Hepatocyte (in vitro differentiated cells): Measurements from ENCODE around the gene C20orf96.
"Not testable (repeated sequence)": the region's sequence is repeated elsewhere in the genome, so short reads cannot be mapped to it uniquely, and the experiment has no call there.

Experiments
- CTCF ChIP-seq: fragments of 200-600 bp; sonication (generic); IDR thresholded peaks from 2 replicates; pipeline ENCODE4 v1.5.1; 2016; ENCODE audit warnings: antibody characterized with exemption, mild to moderate bottlenecking; ENCODE audit not compliant: poor library complexity
- EZH2phosphoT487 ChIP-seq: fragments of 200-600 bp; sonication (generic); IDR thresholded peaks from one replicate; pipeline ENCODE4 v1.6.1; 2018; ENCODE audit warnings: antibody characterized with exemption, mild to moderate bottlenecking, low read depth, moderate library complexity; ENCODE audit not compliant: unreplicated experiment, severe bottlenecking

- not testable (repeated sequence) for TF ChIP-seq EZH2phosphoT487, CTCF
Measured at GRCh38 chr20:225879-226278, 64.7 kb downstream of the C20orf96 start.
